Heart left ventricle (tissue), 13 donors: ENCODE measurements around the gene TAC4.

Source experiments
- POLR2A ChIP-seq, 2 donors: fragments of 450-650 bp; IDR thresholded peaks; one replicate each; pipeline ENCODE4 v1.6.1; 2017; ENCODE audit warnings: antibody characterized with exemption in 2 of 2, mild to moderate bottlenecking in 2 of 2, moderate library complexity in 2 of 2
- TF ChIP-seq, protein P1 (sequence below), 12 donors: fragments of 200-600 bp; sonication (generic) in 4 of 12; IDR thresholded peaks; one replicate each; pipeline versions ENCODE4 v1.5.0 to v1.8.0; 2018 to 2022; ENCODE audit warnings: antibody characterized with exemption in 12 of 12, mild to moderate bottlenecking in 5 of 12
- donor health status: ischemic (EF 13 %, LVEDD 7.1; RV severe dilation, severe dysfunction).
- donor health status: DM: no; HTN: yes; CAD: no.
- donor health status: DM: no; HTN: no; CAD: no.
- donor health status: ischemic (EF 25% LVEDD 6.9; RV normal size, moderate dysfunction).
- donor health status: ischemic (EF 25% LVEDD 5.7; RV mildly dilated, moderate dysfunction).
- donor health status: ischemic (EF 35%, LVEDD 5.7; RV mildly dilated, moderate dysfunction).
- donor health status: nonischemic (EF 11% LVEDD 7.7; RV severe dilation, severe dysfunction).
- donor health status: DM: yes; HTN: yes; CAD: no.
- donor health status: PGD.
- donor health status: ischemic (EF 29% LVEDD 5.4; RV normal size, mild dysfunction).
- donor health status: nonischemic (EF 23%, LVEDD 6.1; RV moderate dilation, normal function).

DNA sequence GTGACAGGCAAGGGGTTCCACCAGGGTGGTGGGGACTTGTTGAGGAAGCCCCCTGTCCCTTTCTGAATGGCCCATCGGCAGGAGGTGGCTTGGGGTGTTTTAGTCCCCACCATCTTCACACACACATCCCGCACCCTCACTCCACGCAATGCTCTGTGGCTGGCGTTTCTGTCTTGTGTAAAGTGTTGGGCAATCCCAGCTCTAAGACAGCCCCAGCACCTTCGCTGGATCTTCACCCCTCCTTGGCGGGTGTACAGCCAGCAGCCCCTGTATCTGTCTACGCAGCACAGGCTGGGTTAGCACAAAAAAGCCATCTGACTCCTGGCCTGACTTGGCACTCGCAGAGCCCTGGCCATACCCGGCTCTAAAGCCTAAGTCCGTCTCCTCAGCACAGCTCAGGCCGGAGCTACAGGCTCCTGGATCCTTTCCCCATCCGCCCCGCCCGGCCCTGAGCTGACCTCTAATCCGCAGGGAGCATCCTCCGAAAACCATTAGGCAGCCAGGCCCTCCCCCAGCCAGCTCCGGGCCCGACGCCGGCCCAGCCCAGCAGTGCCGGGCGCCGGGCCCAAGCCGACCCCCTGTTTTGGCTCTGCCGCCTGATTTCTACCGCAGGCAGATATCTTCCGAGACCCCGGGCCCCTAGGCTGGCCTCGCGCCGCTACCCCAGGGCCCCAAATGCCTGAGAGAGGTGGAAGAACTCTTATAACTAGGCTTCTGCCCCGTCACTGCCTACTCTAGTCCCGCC lies 42.4 kb upstream of the TAC4 start:
- TF ChIP-seq, protein P1, sequence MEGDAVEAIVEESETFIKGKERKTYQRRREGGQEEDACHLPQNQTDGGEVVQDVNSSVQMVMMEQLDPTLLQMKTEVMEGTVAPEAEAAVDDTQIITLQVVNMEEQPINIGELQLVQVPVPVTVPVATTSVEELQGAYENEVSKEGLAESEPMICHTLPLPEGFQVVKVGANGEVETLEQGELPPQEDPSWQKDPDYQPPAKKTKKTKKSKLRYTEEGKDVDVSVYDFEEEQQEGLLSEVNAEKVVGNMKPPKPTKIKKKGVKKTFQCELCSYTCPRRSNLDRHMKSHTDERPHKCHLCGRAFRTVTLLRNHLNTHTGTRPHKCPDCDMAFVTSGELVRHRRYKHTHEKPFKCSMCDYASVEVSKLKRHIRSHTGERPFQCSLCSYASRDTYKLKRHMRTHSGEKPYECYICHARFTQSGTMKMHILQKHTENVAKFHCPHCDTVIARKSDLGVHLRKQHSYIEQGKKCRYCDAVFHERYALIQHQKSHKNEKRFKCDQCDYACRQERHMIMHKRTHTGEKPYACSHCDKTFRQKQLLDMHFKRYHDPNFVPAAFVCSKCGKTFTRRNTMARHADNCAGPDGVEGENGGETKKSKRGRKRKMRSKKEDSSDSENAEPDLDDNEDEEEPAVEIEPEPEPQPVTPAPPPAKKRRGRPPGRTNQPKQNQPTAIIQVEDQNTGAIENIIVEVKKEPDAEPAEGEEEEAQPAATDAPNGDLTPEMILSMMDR (IDR thresholded peaks at IDR 0.05): no peak
- TF ChIP-seq POLR2A (IDR thresholded peaks at IDR 0.05): no peak
